SK-N-SH (cell line): ENCODE measurements around the gene NOP9. TPM values are rescaled to one million over a fixed set of nuclear protein-coding genes. Genes with fewer than 3 reads are reported as not detected.

Experiments used
- CTCF ChIA-PET: fragments of 300-600, 350-600 bp; formaldehyde crosslinking; extraction: SDS; loops from one replicate; lab custom pipeline; 2021; lab: Yijun Ruan, JAX
- POLR2A ChIA-PET: fragments of 350-600 bp; sonication (Branson Sonifier 250); formaldehyde crosslinking; extraction: SDS; loops from one replicate; lab custom pipeline; 2020; ENCODE audit warnings: antibody characterized with exemption, inconsistent platforms; lab: Yijun Ruan, JAX
- DNase-seq: peaks from one replicate; pipeline ENCODE4 v3.0.0; 2012
- H2AFZ ChIP-seq: fragments of 200-600 bp; sonication (generic); 2 replicates; pipeline ENCODE4 v1.8.1; 2016; ENCODE audit warnings: antibody characterized with exemption, mild to moderate bottlenecking, low read depth
- H3F3A ChIP-seq: fragments of 200-600 bp; sonication (generic); replicated peaks from 2 replicates; pipeline ENCODE3; 2016; ENCODE audit warnings: antibody characterized with exemption, mild to moderate bottlenecking; ENCODE audit not compliant: insufficient read depth
- H3K27ac ChIP-seq, 2 experiments: fragments of 200-500 bp in 1 of 2; fragments of 200-600 bp in 1 of 2; sonication (Bioruptor generic) in 1 of 2; sonication (generic), shearing (Covaris generic) in 1 of 2; 2 replicates each; pipeline versions ENCODE4 v1.5.1 to v1.6.1; 2014 to 2016; ENCODE audit warnings: low read depth in 2 of 2, inconsistent platforms in 1 of 2, low read length in 1 of 2, mild to moderate bottlenecking in 1 of 2, mixed read lengths in 1 of 2
- H3K27me3 ChIP-seq: fragments of 200-600 bp; sonication (generic), shearing (Covaris generic); 2 replicates; pipeline ENCODE4 v1.6.1; 2016; ENCODE audit warnings: mixed run types; ENCODE audit not compliant: insufficient read depth
- H3K36me3 ChIP-seq, 2 experiments: fragments of 200-500 bp in 1 of 2; fragments of 200-600 bp in 1 of 2; sonication (Bioruptor generic) in 1 of 2; sonication (generic) in 1 of 2; replicated peaks in 1 of 2; 2 replicates each; pipeline versions ENCODE3 to v1.5.1; 2014 to 2016; ENCODE audit warnings: low read length in 1 of 2, mild to moderate bottlenecking in 1 of 2; ENCODE audit not compliant: insufficient read depth in 2 of 2, control insufficient read depth in 1 of 2
- H3K4me1 ChIP-seq, 2 experiments: fragments of 200-500 bp in 1 of 2; fragments of 200-600 bp in 1 of 2; sonication (Bioruptor generic) in 1 of 2; sonication (generic), shearing (Covaris generic) in 1 of 2; 2 replicates each; pipeline versions ENCODE4 v1.5.1 to v1.6.1; 2014 to 2016; ENCODE audit warnings: low read depth in 1 of 2, low read length in 1 of 2, mixed run types in 1 of 2; ENCODE audit not compliant: insufficient read depth in 2 of 2, control insufficient read depth in 1 of 2
- H3K4me2 ChIP-seq: fragments of 200-600 bp; sonication (generic), shearing (Covaris generic); 2 replicates; pipeline ENCODE4 v1.6.1; 2017; ENCODE audit warnings: mixed run types
- H3K4me3 ChIP-seq, 2 experiments: fragments of 200-500 bp in 1 of 2; fragments of 200-600 bp in 1 of 2; sonication (Bioruptor generic) in 1 of 2; sonication (generic), shearing (Covaris generic) in 1 of 2; 2 replicates each; pipeline versions ENCODE4 v1.5.1 to v1.8.1; 2014 to 2016; ENCODE audit warnings: low read depth in 2 of 2, inconsistent platforms in 1 of 2, low read length in 1 of 2, mild to moderate bottlenecking in 1 of 2, mixed read lengths in 1 of 2, moderate library complexity in 1 of 2
- H3K79me2 ChIP-seq: fragments of 200-600 bp; sonication (generic); 2 replicates; pipeline ENCODE4 v1.8.1; 2017; ENCODE audit warnings: mild to moderate bottlenecking; ENCODE audit not compliant: insufficient read depth
- H3K9ac ChIP-seq: fragments of 200-600 bp; sonication (generic); 2 replicates; pipeline ENCODE4 v1.6.1; 2017; ENCODE audit warnings: mixed run types
- H3K9me2 ChIP-seq: fragments of 200-600 bp; sonication (generic); 2 replicates; pipeline ENCODE4 v1.6.1; 2017; ENCODE audit warnings: mixed run types
- H3K9me3 ChIP-seq: fragments of 200-600 bp; sonication (generic); 2 replicates; pipeline ENCODE4 v1.6.1; 2017; ENCODE audit warnings: mixed run types, mild to moderate bottlenecking, moderate library complexity
- H4K20me1 ChIP-seq: fragments of 200-600 bp; sonication (generic); 2 replicates; pipeline ENCODE4 v1.6.1; 2017; ENCODE audit warnings: mild to moderate bottlenecking, mixed run types; ENCODE audit not compliant: insufficient read depth
- EZH2phosphoT487 ChIP-seq: fragments of 200-600 bp; sonication (generic); IDR thresholded peaks from 2 replicates; pipeline ENCODE4 v1.6.1; 2017; ENCODE audit warnings: low read depth, mixed run types, mild to moderate bottlenecking, antibody characterized with exemption, moderate library complexity, borderline replicate concordance
- FOXJ3 ChIP-seq: sonication (generic); formaldehyde crosslinking; IDR thresholded peaks from 2 replicates; pipeline ENCODE4 v1.5.1; 2020; ENCODE audit warnings: mild to moderate bottlenecking, missing genetic modification reagents
- JUND ChIP-seq: IDR thresholded peaks from 2 replicates; pipeline ENCODE4 v1.4.0; 2012
- MEF2A ChIP-seq: IDR thresholded peaks from 2 replicates; pipeline ENCODE4 v1.4.0; 2012; ENCODE audit warnings: low read depth, borderline replicate concordance
- NFIC ChIP-seq: IDR thresholded peaks from 2 replicates; pipeline ENCODE4 v1.4.0; 2012; ENCODE audit warnings: borderline replicate concordance
- POLR2AphosphoS5 ChIP-seq: IDR thresholded peaks from 2 replicates; pipeline ENCODE4 v1.6.1; 2012; ENCODE audit warnings: low read depth, low read length
- RAD21 ChIP-seq: IDR thresholded peaks from 2 replicates; pipeline ENCODE4 v1.6.1; 2012; ENCODE audit warnings: mild to moderate bottlenecking, low read length
- RXRA ChIP-seq: IDR thresholded peaks from 2 replicates; pipeline ENCODE4 v1.4.0; 2012; ENCODE audit warnings: low read depth, mild to moderate bottlenecking, borderline replicate concordance
- SIN3A ChIP-seq: IDR thresholded peaks from 2 replicates; pipeline ENCODE4 v1.6.1; 2012; ENCODE audit warnings: low read depth, mild to moderate bottlenecking, low read length, moderate library complexity, borderline replicate concordance
- YY1 ChIP-seq: IDR thresholded peaks from 2 replicates; pipeline ENCODE4 v1.4.0; 2012; ENCODE audit warnings: low read depth, mild to moderate bottlenecking
- WGBS: methylation state at CpG from one replicate; pipeline ENCODE4 v1.1.6; 2017; ENCODE audit warnings: low lambda C conversion rate; 5-methylcytosine and 5-hydroxymethylcytosine counted together
- polyA plus RNA-seq, 3 experiments: library from polyadenylated mRNA; depleted of rRNA; stranded (reverse); fragments of >200 nt; gene quantifications; 2 replicates each; pipeline ENCODE4 v1.2.3, GENCODE V29; 2012
- TF ChIP-seq, protein P1 (sequence below): IDR thresholded peaks from 2 replicates; pipeline ENCODE4 v1.4.0; 2012; ENCODE audit warnings: low read depth, borderline replicate concordance
- TF ChIP-seq, protein P2 (sequence below): IDR thresholded peaks from 2 replicates; pipeline ENCODE4 v1.4.0; 2012; ENCODE audit warnings: low read depth, borderline replicate concordance
- TF ChIP-seq, protein P3 (sequence below): fragments of 200-600 bp; sonication (generic); IDR thresholded peaks from 2 replicates; pipeline ENCODE4 v1.6.1; 2017; ENCODE audit warnings: antibody characterized with exemption, mild to moderate bottlenecking, moderate library complexity
- TF ChIP-seq, protein P4 (sequence below): IDR thresholded peaks from 2 replicates; pipeline ENCODE4; 2012

Gene NOP9
- polyA plus RNA-seq, 1 of the 3 experiments (the other 2 are of a cell fraction) = 11.9 TPM

DNA sequence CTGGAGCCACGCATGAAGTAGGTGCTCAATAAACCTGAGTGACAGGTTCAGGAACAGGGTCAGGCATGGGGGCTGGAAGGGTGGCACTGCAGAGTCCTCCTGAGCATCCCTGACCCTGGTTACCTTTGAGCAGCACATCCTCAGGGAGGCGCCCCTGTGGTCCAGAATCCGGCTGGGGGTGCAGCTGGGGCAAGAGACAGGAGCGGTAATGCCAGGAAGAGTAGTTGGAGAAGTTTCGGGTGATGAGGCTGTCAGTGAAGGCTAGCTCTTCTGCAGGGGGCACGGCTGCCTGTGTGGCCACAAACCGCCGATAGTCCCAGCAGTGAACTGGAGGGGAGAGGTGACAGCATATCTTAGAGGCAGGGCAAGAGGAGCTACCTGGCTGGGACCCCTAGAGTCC lies 30.3 kb upstream of the NOP9 start:
- WGBS = 85% methylated on average over 8 of the region's 8 CpGs
- POLR2A ChIA-PET = no interaction called here

DNA sequence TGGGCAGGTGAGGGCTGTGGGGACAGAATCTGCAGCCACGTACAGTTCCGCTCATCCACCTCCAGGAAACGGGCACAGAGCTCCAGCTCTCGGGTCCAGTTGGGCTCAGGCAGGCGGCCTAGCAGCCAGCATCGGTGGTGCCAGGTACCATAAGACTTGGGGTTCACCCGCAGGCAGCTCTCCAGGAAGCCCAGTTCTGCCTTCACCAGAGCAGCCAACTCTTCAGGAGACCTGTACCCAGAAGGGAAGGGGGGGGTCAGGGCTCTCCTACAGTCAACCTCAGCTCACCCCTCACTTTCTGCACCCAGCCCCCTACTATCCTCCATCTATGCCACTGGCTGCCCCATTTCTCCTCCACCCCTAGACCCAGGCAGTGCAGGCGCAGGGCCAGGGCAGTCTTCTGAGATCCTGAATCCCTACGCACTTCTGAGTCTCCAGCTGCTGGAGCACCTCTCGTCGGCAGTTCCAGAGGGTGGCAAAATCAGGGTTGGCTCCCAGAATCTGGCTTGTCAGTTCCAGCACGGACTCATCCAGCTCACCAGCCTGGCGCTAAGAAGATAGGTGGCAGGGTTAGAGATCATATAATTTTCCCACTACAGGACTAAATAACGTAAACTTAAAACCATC lies 29.6 kb upstream of the NOP9 start:
- ChIA-PET CTCF (interaction anchor here (0.9 to 4.9 kb wide), 9 partner anchors 10 to 162 kb away, joined by 3 to 37 read pairs (median 6); partner anchors contain the start of genes CIDEB and TINF2), POLR2A (interaction anchor here (1.1 to 1.7 kb wide), 3 partner anchors 8 to 156 kb away, joined by 5 to 23 read pairs (median 6); partner anchors contain the start of gene TINF2)
- no peak overlapping the region for H2AFZ ChIP-seq
- 97% methylated on average over 7 of the region's 14 CpGs for WGBS
- H3K4me3 ChIP-seq = no peak overlapping the region
- H3K79me2 ChIP-seq = no peaks in the 10 kb centered on the region; the same call in 1 of the 2 replicates
- H3K36me3 ChIP-seq = peaks cover 0 to 31% of the 10 kb centered on the region in 2 experiments
- H3K27me3 ChIP-seq = no peaks in the 10 kb centered on the region
- H3K9ac ChIP-seq = no peak overlapping the region
- H3K4me1 ChIP-seq = peaks cover 6 to 10% of the 10 kb centered on the region in 2 experiments; a peak in 2 of 4 replicates
- H4K20me1 ChIP-seq = no peaks in the 10 kb centered on the region
- TF ChIP-seq RXRA (no peak), JUND (no peak), MEF2A (no peak), POLR2AphosphoS5 (no peak), RAD21 (no peak)
- TF ChIP-seq, protein P1, sequence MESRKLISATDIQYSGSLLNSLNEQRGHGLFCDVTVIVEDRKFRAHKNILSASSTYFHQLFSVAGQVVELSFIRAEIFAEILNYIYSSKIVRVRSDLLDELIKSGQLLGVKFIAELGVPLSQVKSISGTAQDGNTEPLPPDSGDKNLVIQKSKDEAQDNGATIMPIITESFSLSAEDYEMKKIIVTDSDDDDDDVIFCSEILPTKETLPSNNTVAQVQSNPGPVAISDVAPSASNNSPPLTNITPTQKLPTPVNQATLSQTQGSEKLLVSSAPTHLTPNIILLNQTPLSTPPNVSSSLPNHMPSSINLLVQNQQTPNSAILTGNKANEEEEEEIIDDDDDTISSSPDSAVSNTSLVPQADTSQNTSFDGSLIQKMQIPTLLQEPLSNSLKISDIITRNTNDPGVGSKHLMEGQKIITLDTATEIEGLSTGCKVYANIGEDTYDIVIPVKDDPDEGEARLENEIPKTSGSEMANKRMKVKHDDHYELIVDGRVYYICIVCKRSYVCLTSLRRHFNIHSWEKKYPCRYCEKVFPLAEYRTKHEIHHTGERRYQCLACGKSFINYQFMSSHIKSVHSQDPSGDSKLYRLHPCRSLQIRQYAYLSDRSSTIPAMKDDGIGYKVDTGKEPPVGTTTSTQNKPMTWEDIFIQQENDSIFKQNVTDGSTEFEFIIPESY = no peak
- TF ChIP-seq, protein P2, sequence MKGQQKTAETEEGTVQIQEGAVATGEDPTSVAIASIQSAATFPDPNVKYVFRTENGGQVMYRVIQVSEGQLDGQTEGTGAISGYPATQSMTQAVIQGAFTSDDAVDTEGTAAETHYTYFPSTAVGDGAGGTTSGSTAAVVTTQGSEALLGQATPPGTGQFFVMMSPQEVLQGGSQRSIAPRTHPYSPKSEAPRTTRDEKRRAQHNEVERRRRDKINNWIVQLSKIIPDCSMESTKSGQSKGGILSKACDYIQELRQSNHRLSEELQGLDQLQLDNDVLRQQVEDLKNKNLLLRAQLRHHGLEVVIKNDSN = no peak
- no peak overlapping the region for H3K4me2 ChIP-seq
- H3F3A ChIP-seq = no peaks in the 10 kb centered on the region
- DNase-seq = no peak
- H3K9me3 ChIP-seq = no peaks in the 10 kb centered on the region
- H3K9me2 ChIP-seq = no peaks in the 10 kb centered on the region
- H3K27ac ChIP-seq = no peak overlapping the region

More for the DNA sequence above, 30.3 kb upstream of the NOP9 start:
- TF ChIP-seq YY1 (no peak), JUND (no peak), RAD21 (no peak), NFIC (no peak), RXRA (no peak), EZH2phosphoT487 (no peak), FOXJ3 (CRISPR knock-in tag) (no peak), SIN3A (no peak)
- TF ChIP-seq, protein P3, sequence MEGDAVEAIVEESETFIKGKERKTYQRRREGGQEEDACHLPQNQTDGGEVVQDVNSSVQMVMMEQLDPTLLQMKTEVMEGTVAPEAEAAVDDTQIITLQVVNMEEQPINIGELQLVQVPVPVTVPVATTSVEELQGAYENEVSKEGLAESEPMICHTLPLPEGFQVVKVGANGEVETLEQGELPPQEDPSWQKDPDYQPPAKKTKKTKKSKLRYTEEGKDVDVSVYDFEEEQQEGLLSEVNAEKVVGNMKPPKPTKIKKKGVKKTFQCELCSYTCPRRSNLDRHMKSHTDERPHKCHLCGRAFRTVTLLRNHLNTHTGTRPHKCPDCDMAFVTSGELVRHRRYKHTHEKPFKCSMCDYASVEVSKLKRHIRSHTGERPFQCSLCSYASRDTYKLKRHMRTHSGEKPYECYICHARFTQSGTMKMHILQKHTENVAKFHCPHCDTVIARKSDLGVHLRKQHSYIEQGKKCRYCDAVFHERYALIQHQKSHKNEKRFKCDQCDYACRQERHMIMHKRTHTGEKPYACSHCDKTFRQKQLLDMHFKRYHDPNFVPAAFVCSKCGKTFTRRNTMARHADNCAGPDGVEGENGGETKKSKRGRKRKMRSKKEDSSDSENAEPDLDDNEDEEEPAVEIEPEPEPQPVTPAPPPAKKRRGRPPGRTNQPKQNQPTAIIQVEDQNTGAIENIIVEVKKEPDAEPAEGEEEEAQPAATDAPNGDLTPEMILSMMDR = no peak
- TF ChIP-seq, protein P4, sequence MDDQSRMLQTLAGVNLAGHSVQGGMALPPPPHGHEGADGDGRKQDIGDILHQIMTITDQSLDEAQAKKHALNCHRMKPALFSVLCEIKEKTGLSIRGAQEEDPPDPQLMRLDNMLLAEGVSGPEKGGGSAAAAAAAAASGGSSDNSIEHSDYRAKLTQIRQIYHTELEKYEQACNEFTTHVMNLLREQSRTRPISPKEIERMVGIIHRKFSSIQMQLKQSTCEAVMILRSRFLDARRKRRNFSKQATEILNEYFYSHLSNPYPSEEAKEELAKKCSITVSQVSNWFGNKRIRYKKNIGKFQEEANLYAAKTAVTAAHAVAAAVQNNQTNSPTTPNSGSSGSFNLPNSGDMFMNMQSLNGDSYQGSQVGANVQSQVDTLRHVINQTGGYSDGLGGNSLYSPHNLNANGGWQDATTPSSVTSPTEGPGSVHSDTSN = no peak
- Histone ChIP-seq H4K20me1 (no peaks in the 10 kb centered on the region), H3K4me2 (no peak overlapping the region), H3K79me2 (no peaks in the 10 kb centered on the region; the same call in 1 of the 2 replicates), H3F3A (no peaks in the 10 kb centered on the region), H3K4me3 (no peak overlapping the region), H3K9me3 (no peaks in the 10 kb centered on the region), H3K9ac (no peak overlapping the region), H3K4me1 (peaks cover 6 to 10% of the 10 kb centered on the region in 2 experiments; a peak in 2 of 4 replicates), H3K36me3 (peaks cover 0 to 31% of the 10 kb centered on the region in 2 experiments), H3K9me2 (no peaks in the 10 kb centered on the region), H3K27me3 (no peaks in the 10 kb centered on the region), H3K27ac (no peak overlapping the region), H2AFZ (no peak overlapping the region)
- CTCF ChIA-PET = interaction anchor here (0.9 to 4.9 kb wide), 6 partner anchors 13 to 162 kb away, joined by 3 to 37 read pairs (median 6); partner anchors contain the start of genes CIDEB and TINF2
- DNase-seq = no peak
